Measurements from ENCODE around the gene LIMS1. TPM values are rescaled to one million over a fixed set of nuclear protein-coding genes. Genes with fewer than 3 reads are reported as not detected.
A peak's percentile ranks its signal among the peaks of the same experiment; 100 is the strongest.

LIMS1 gene
- total RNA-seq, 2 donors from 2014 or later, result 82.9 to 90.4 TPM

DNA sequence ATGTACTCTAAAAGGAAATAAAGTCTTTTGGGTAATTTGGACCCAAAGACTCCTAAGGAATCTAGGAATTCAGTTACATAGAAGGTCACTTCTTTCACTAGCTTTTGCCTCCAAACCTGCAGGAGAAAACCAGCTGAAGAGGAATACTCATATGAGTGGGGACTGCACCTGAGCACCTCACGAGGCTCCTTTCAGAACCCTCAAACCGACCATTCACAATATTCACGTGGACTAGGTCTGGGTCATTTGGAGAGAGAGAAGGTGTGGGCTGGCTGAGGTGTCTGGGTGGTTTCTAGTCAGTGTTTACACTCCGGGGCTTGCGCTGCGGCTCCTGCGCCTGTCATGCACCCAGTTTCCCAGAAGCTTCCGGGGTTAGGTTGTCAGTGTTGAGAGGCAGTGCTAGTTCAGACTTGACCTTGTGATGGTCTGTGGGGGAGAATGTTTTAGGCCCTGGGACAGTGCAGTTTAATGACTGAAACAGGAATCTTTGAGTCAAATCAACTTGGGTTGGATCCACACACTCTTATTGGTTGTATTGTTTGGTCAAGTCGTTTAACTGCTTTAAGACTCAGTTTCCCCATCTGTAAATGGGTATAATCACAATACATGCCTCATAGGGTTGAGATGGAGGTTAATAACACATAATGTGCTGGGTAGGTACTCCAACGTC is 78.4 kb downstream of the LIMS1 start:
- Histone ChIP-seq H3K27me3 (replicated peaks; ENCODE audit: insufficient read depth) (no peaks in the 10 kb centered on the region), H3K27ac (peak overlapping the region; percentile 66 to 69), H3K36me3 (no peaks in the 10 kb centered on the region), H3K4me1 (replicated peaks) (peaks cover 36% of the 10 kb centered on the region), H3K9me3 (no peaks in the 10 kb centered on the region), H3K4me3 (no peak overlapping the region)
- DNase-seq (ENCODE audit: low spot score), result no peak
- TF ChIP-seq POLR2A (IDR thresholded peaks at IDR 0.05), result no peak
- TF ChIP-seq, protein P1, sequence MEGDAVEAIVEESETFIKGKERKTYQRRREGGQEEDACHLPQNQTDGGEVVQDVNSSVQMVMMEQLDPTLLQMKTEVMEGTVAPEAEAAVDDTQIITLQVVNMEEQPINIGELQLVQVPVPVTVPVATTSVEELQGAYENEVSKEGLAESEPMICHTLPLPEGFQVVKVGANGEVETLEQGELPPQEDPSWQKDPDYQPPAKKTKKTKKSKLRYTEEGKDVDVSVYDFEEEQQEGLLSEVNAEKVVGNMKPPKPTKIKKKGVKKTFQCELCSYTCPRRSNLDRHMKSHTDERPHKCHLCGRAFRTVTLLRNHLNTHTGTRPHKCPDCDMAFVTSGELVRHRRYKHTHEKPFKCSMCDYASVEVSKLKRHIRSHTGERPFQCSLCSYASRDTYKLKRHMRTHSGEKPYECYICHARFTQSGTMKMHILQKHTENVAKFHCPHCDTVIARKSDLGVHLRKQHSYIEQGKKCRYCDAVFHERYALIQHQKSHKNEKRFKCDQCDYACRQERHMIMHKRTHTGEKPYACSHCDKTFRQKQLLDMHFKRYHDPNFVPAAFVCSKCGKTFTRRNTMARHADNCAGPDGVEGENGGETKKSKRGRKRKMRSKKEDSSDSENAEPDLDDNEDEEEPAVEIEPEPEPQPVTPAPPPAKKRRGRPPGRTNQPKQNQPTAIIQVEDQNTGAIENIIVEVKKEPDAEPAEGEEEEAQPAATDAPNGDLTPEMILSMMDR (IDR thresholded peaks at IDR 0.05), result no peak
- intact Hi-C loops (cut with DNase I), result no loop called here
- 32% methylated on average over 10 of the region's 10 CpGs for WGBS

GRCh38 chr2:108613261-108614042 is 79.2 kb downstream of the LIMS1 start:
- Histone ChIP-seq H3K9me3 (no peaks in the 10 kb centered on the region), H3K36me3 (no peaks in the 10 kb centered on the region), H3K27ac (peak overlapping the region; percentile 66 to 69), H3K27me3 (replicated peaks; ENCODE audit: insufficient read depth) (no peaks in the 10 kb centered on the region), H3K4me3 (no peak overlapping the region), H3K4me1 (replicated peaks) (peaks cover 36% of the 10 kb centered on the region)
- TF ChIP-seq POLR2AphosphoS5 (IDR thresholded peaks at IDR 0.05), result peak; percentile 69
- TF ChIP-seq, protein P1 (IDR thresholded peaks at IDR 0.05), result no peak
- intact Hi-C loops (cut with DNase I), result no loop called here
- WGBS, result 47% methylated on average over 9 of the region's 9 CpGs
- DNase-seq (ENCODE audit: low spot score), result peak; percentile 32

DNA sequence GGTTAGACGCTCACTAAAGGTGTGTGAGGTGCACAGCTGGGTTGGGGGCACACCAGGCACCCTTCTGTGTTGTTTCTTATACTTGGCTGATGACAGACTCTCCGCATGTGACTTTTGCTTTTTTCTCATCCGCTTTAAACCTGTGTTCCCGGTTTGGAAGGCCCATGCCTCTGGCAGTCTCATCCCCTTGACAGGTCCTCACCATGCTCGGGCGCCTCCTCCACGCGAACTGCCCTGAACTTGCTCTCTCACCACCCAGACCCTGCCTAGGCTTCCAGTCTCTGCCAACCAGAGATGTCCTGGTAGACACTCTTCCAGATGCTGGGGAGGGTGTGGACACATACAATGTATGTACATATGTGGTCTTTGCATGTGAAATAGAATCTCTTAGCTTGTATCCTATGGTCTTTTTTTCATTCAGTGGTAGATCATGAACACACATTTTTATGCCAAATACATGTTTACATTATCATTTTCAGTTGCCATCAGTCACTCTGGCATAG is 79.8 kb downstream of the LIMS1 start:
- WGBS, result 70% methylated on average over 8 of the region's 8 CpGs
- Histone ChIP-seq H3K4me1 (replicated peaks) (peaks cover 34% of the 10 kb centered on the region), H3K4me3 (no peak overlapping the region), H3K27ac (peak overlapping the region; percentile 66 to 69), H3K36me3 (no peaks in the 10 kb centered on the region), H3K27me3 (replicated peaks; ENCODE audit: insufficient read depth) (no peaks in the 10 kb centered on the region), H3K9me3 (no peaks in the 10 kb centered on the region)
- no peak for DNase-seq (ENCODE audit: low spot score)
- no peak for TF ChIP-seq POLR2AphosphoS5 (IDR thresholded peaks at IDR 0.05)
- intact Hi-C loops (cut with DNase I), result no loop called here

GRCh38 chr2:108614659-108615058 is 80.4 kb downstream of the LIMS1 start:
- Histone ChIP-seq H3K27me3 (replicated peaks; ENCODE audit: insufficient read depth) (no peaks in the 10 kb centered on the region), H3K4me3 (no peak overlapping the region), H3K9me3 (no peaks in the 10 kb centered on the region), H3K4me1 (replicated peaks) (peaks cover 30% of the 10 kb centered on the region), H3K36me3 (no peaks in the 10 kb centered on the region), H3K27ac (peak overlapping the region in 1 of 2 donors; percentile 66)
- DNase-seq (ENCODE audit: low spot score), result no peak
- intact Hi-C loops (cut with DNase I), result no loop called here
- TF ChIP-seq POLR2A (IDR thresholded peaks at IDR 0.05) (no peak), POLR2AphosphoS5 (IDR thresholded peaks at IDR 0.05) (no peak)
- TF ChIP-seq, protein P1 (IDR thresholded peaks at IDR 0.05), result no peak
- 78% methylated on average over 4 of the region's 4 CpGs for WGBS

DNA sequence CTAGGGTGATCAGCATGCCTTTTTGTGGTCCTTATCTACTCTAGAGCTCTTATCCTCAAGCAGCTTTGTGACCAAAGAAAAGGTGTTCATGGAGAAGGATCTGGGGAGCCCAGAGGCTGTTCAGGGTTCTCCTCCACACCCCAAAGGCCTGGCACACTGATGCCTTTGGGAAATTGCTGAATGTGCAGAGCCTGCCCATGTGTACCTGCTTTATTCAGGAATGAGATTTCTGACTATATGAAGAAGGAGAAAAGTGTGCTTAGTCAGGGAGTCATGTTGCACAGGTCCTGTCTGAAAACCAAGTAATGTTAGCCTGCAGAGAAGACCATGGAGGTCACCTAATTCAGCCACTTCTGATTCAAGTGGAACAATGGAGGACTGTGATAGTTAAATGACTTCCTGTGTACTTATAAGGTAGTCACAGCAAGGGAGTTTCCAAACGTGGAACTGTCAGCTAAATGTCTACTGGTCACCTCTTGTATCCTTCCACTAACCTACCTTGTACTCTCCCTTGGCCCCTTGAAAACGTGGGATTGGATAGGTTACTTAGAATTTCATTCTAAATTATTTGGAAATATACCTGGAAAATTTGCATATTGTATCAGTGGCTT is 81.3 kb downstream of the LIMS1 start:
- H3K9me3 ChIP-seq, result no peaks in the 10 kb centered on the region
- H3K27ac ChIP-seq, result no peak overlapping the region
- H3K36me3 ChIP-seq, result no peaks in the 10 kb centered on the region
- 53% methylated on average over 2 of the region's 2 CpGs for WGBS
- no peak for DNase-seq (ENCODE audit: low spot score)
- TF ChIP-seq POLR2A (IDR thresholded peaks at IDR 0.05) (no peak), POLR2AphosphoS5 (IDR thresholded peaks at IDR 0.05) (no peak)
- TF ChIP-seq, protein P1 (IDR thresholded peaks at IDR 0.05), result no peak
- intact Hi-C loops (cut with DNase I), result no loop called here
- peaks cover 30% of the 10 kb centered on the region for H3K4me1 ChIP-seq (replicated peaks)
- no peaks in the 10 kb centered on the region for H3K27me3 ChIP-seq (replicated peaks; ENCODE audit: insufficient read depth)
- no peak overlapping the region for H3K4me3 ChIP-seq

All from prostate gland (tissue), 2 donors.